GM12878 (cell line): ENCODE results near the gene LKAAEAR1. TPM values are rescaled to one million over a fixed set of nuclear protein-coding genes. Genes with fewer than 3 reads are reported as not detected.

Source experiments
- ATAC-seq: fragments of 200-7000 bp; cut with Tn5 transposase; 3 replicates; pipeline ENCODE4 v1.9.1; 2020; ENCODE audit warnings: mild to moderate bottlenecking, moderate library complexity
- Bru-seq: library from RNA; stranded (reverse); fragments of 400-500 nt; gene quantifications from one replicate; lab custom pipeline; 2021; lab: Mats Ljungman, UMichigan
- BruChase-seq, 2 experiments: library from RNA; stranded (reverse); fragments of 400-500 nt; gene quantifications; one replicate each; lab custom pipeline; 2021; lab: Mats Ljungman, UMichigan
- BruUV-seq: library from RNA; stranded (reverse); fragments of 400-500 nt; replicated peaks from 2 replicates; lab custom pipeline; 2021; lab: Mats Ljungman, UMichigan
- CTCF ChIA-PET: fragments of 300-600 bp; sonication (Branson Sonifier 250); formaldehyde crosslinking; extraction: SDS; loops from one replicate; lab custom pipeline; 2021; ENCODE audit warnings: inconsistent platforms; lab: Yijun Ruan, JAX
- POLR2A ChIA-PET: fragments of 350-600 bp; formaldehyde crosslinking; extraction: SDS; loops from one replicate; lab custom pipeline; 2021; ENCODE audit warnings: inconsistent platforms; lab: Charles Lee
- RAD21 ChIA-PET: fragments of 300-600 bp; sonication (Branson Sonifier 250); formaldehyde crosslinking; loops from one replicate; lab custom pipeline; 2023; ENCODE audit warnings: antibody characterized with exemption; ENCODE audit not compliant: unreplicated experiment; lab: Charles Lee
- SMC1A ChIA-PET: fragments of 300-600 bp; sonication (Branson Sonifier 250); formaldehyde crosslinking; loops from one replicate; lab custom pipeline; 2023; ENCODE audit not compliant: unreplicated experiment, uncharacterized antibody; lab: Charles Lee
- DNase-seq: peaks from one replicate; pipeline ENCODE4 v3.0.0-alpha.2; 2011; ENCODE audit warnings: low read depth, low spot score
- FAIRE-seq: peaks from 3 replicates; lab custom pipeline; 2011; peaks lifted over from hg19 to GRCh38; lab: Jason Lieb, UNC
- H2AFZ ChIP-seq: 2 replicates; pipeline ENCODE4 v1.6.0; 2011; ENCODE audit warnings: low read depth, low read length, control low read depth; ENCODE audit not compliant: control insufficient read depth
- H3K27ac ChIP-seq: 2 replicates; pipeline ENCODE4 v1.5.1; 2011; ENCODE audit warnings: control low read depth; ENCODE audit not compliant: control insufficient read depth, insufficient read depth
- H3K27me3 ChIP-seq, 2 experiments: replicated peaks in 1 of 2; 2 replicates each; pipeline versions ENCODE4 v1.6.0 to v1.6.1; 2011; ENCODE audit warnings: low read length in 1 of 2; ENCODE audit not compliant: control insufficient read depth in 2 of 2, insufficient read depth in 2 of 2
- H3K36me3 ChIP-seq, 2 experiments: 2 replicates each; pipeline ENCODE4 v1.5.1; 2011; ENCODE audit warnings: low read length in 1 of 2; ENCODE audit not compliant: control insufficient read depth in 2 of 2, insufficient read depth in 2 of 2
- H3K4me1 ChIP-seq: 2 replicates; pipeline ENCODE4 v1.6.1; 2011; ENCODE audit warnings: mild to moderate bottlenecking, low read length, moderate library complexity, mixed read lengths; ENCODE audit not compliant: control insufficient read depth, insufficient read depth
- H3K4me2 ChIP-seq: 2 replicates; pipeline ENCODE4 v1.6.0; 2011; ENCODE audit warnings: control low read depth; ENCODE audit not compliant: control insufficient read depth, insufficient read depth
- H3K4me3 ChIP-seq: fragments of 200-600 bp; sonication (generic); 2 replicates; pipeline ENCODE4 v1.5.1; 2016
- H3K79me2 ChIP-seq: 2 replicates; pipeline ENCODE4 v1.6.0; 2011; ENCODE audit warnings: low read length; ENCODE audit not compliant: control insufficient read depth, insufficient read depth
- H3K9ac ChIP-seq: 2 replicates; pipeline ENCODE4 v1.8.0; 2011; ENCODE audit warnings: low read length, control low read depth, mixed read lengths; ENCODE audit not compliant: control insufficient read depth, insufficient read depth
- H3K9me3 ChIP-seq: replicated peaks from 3 replicates; pipeline ENCODE4 v1.5.1; 2011; ENCODE audit warnings: mild to moderate bottlenecking, low read length; ENCODE audit not compliant: control insufficient read depth, insufficient read depth
- H4K20me1 ChIP-seq: 2 replicates; pipeline ENCODE4 v1.6.0; 2011; ENCODE audit not compliant: control insufficient read depth, insufficient read depth
- BHLHE40 ChIP-seq, 2 experiments: fragments of 450-650 bp in 1 of 2; IDR thresholded peaks; 2 replicates each; pipeline ENCODE4 v1.6.1; 2011 to 2017; ENCODE audit warnings: low read depth in 2 of 2, borderline replicate concordance in 1 of 2, improper control_type of control experiment in 1 of 2, low read length in 1 of 2, mild to moderate bottlenecking in 1 of 2
- CHD1 ChIP-seq: IDR thresholded peaks from 2 replicates; pipeline ENCODE4 v1.6.1; 2012; ENCODE audit warnings: low read depth, low read length, improper control_type of control experiment
- E2F8 ChIP-seq: fragments of 450-650 bp; IDR thresholded peaks from 2 replicates; pipeline ENCODE4 v1.6.1; 2018; ENCODE audit warnings: mild to moderate bottlenecking, low read depth, moderate library complexity; ENCODE audit not compliant: partially characterized antibody
- HDAC6 ChIP-seq: fragments of 200-600 bp; sonication (generic); IDR thresholded peaks from one replicate; pipeline ENCODE4 v1.8.0; 2017; ENCODE audit warnings: antibody characterized with exemption; ENCODE audit not compliant: unreplicated experiment
- LARP7 ChIP-seq: fragments of 450-650 bp; IDR thresholded peaks from 2 replicates; pipeline ENCODE4 v1.6.1; 2017; ENCODE audit warnings: mild to moderate bottlenecking
- MTA2 ChIP-seq: fragments of 450-650 bp; IDR thresholded peaks from 2 replicates; pipeline ENCODE4 v1.6.1; 2016; ENCODE audit warnings: low read depth, mild to moderate bottlenecking, moderate library complexity
- NFYB ChIP-seq: IDR thresholded peaks from 2 replicates; pipeline ENCODE4 v1.6.1; 2011; ENCODE audit warnings: low read depth, mild to moderate bottlenecking, low read length, improper control_type of control experiment, moderate library complexity; ENCODE audit not compliant: insufficient read depth
- POLR2A ChIP-seq: IDR thresholded peaks from 2 replicates; pipeline ENCODE4 v1.6.1; 2011; ENCODE audit warnings: low read depth, mild to moderate bottlenecking, low read length
- SUZ12 ChIP-seq: fragments of 200-600 bp; sonication (generic); IDR thresholded peaks from one replicate; pipeline ENCODE4 v1.6.1; 2018; ENCODE audit warnings: antibody characterized with exemption, mild to moderate bottlenecking; ENCODE audit not compliant: unreplicated experiment
- TCF12 ChIP-seq: IDR thresholded peaks from 2 replicates; pipeline ENCODE4 v1.6.1; 2011; ENCODE audit warnings: low read depth, mild to moderate bottlenecking, low read length
- YBX1 ChIP-seq: fragments of 450-650 bp; IDR thresholded peaks from 2 replicates; pipeline ENCODE4 v1.6.1; 2016; ENCODE audit warnings: antibody characterized with exemption
- YY1 ChIP-seq: IDR thresholded peaks from 2 replicates; pipeline ENCODE4 v1.6.1; 2011; ENCODE audit warnings: low read depth, mild to moderate bottlenecking, low read length
- ZNF207 ChIP-seq: fragments of 450-650 bp; IDR thresholded peaks from 2 replicates; pipeline ENCODE4 v1.6.1; 2014; ENCODE audit warnings: antibody characterized with exemption, mild to moderate bottlenecking, borderline replicate concordance
- WGBS: methylation state at CpG from one replicate; pipeline ENCODE4 v1.1.6; 2016; ENCODE audit warnings: low lambda C conversion rate; ENCODE audit not compliant: insufficient replicate concordance, insufficient coverage; ENCODE audit errors: missing lambda C conversion rate; 5-methylcytosine and 5-hydroxymethylcytosine counted together
- in situ Hi-C: fragments of 300-500 bp; cut with MboI; formaldehyde crosslinking; loops from 9 replicates; pipeline ENCODE4 v1.14.3; 2018; ENCODE audit warnings: mixed read lengths
- intact Hi-C: fragments of 100-400 bp; cut with micrococcal nuclease; formaldehyde crosslinking; loops from one replicate; pipeline ENCODE4 v1.14.2; 2022; ENCODE audit not compliant: unreplicated experiment
- long read RNA-seq, 2 experiments: library from polyadenylated mRNA; unstranded; transcript quantifications; one replicate each; pipeline ENCODE4 v2.0.0, GENCODE V29; 2019 to 2020
- polyA minus RNA-seq, 3 experiments: library from RNA; depleted of rRNA, polyadenylated mRNA; stranded (reverse); fragments of >200 nt; gene quantifications; 2 replicates each; pipeline ENCODE4 v1.2.3, GENCODE V29; 2011
- polyA plus RNA-seq, 11 experiments: library from polyadenylated mRNA; depleted of rRNA in 4 of 11; unstranded in 6 of 11; stranded (reverse) in 5 of 11; fragments of >200 nt; fragmentation: Nextera tagmentation in 4 of 11; fragmentation: Illumina TruSeq in 1 of 11; extraction: Ambion mirVana in 4 of 11; extraction: Trizol in 1 of 11; gene quantifications; 1 replicate in 1 of 11; 2 replicates in 10 of 11; pipeline versions ENCODE4 v1.2.1 to v1.2.3, GENCODE V29; 2011 to 2016; ENCODE audit warnings: inconsistent platforms in 2 of 11, missing spikeins in 2 of 11, low read depth in 1 of 11
- total RNA-seq, 4 experiments: library from RNA; depleted of rRNA in 3 of 4; stranded (reverse); fragments of >200 nt in 3 of 4; fragmentation: Illumina TruSeq in 1 of 4; extraction: Trizol in 1 of 4; gene quantifications; 2 replicates each; pipeline versions ENCODE4 v1.2.1 to v1.2.3, GENCODE V29; 2013 to 2021

The LKAAEAR1 gene
- not detected in 2 replicates for total RNA-seq (2013; cell fraction: nucleolus; rRNA removed)
- total RNA-seq (2014; rRNA removed): not detected in 2 replicates
- total RNA-seq (2014; rRNA removed; fragmentation: Illumina TruSeq; extraction: Trizol): not detected in 2 replicates
- total RNA-seq (2021): not detected in 2 replicates
- polyA plus RNA-seq (2011; ENCODE audit: low read depth): not detected
- not detected in 2 replicates for polyA plus RNA-seq (2011; rRNA removed)
- polyA plus RNA-seq (2011; cell fraction: cytosol; rRNA removed): not detected in 2 replicates
- polyA plus RNA-seq (2011; cell fraction: nucleus; rRNA removed): not detected in 2 replicates
- polyA plus RNA-seq (2012): not detected in 2 replicates
- not detected in 2 replicates for polyA plus RNA-seq (2014; fragmentation: Illumina TruSeq; extraction: Trizol)
- polyA plus RNA-seq (2014; fragmentation: Nextera tagmentation; extraction: Ambion mirVana): not detected
- polyA plus RNA-seq (2014; rRNA removed): not detected in 2 replicates
- not detected for polyA plus RNA-seq (2016; fragmentation: Nextera tagmentation; extraction: Ambion mirVana)
- not detected in 2 replicates for polyA minus RNA-seq (2011; rRNA and poly(A)+ RNA removed)
- not detected in 2 replicates for polyA minus RNA-seq (2011; cell fraction: cytosol; rRNA and poly(A)+ RNA removed)
- not detected in 2 replicates for polyA minus RNA-seq (2011; cell fraction: nucleus; rRNA and poly(A)+ RNA removed)
- not detected for Bru-seq, nascent RNA
- not detected for BruChase-seq, experiment 1, labeled RNA remaining after a 6-hour chase
- not detected for BruChase-seq, experiment 2, labeled RNA remaining after a 2-hour chase
- long read RNA-seq, experiment 1: 0 reads
- long read RNA-seq, experiment 2: 0 reads

GRCh38 chr20:64083804-64084684, at the start of gene LKAAEAR1:
Gene LKAAEAR1 (minus strand): TSS chr20:64084398. CDS start chr20:64084219, 179 bp downstream.
- Histone ChIP-seq H3K4me1 (peaks cover 10% of the 10 kb centered on the region), H3K79me2 (peaks cover 1% of the 10 kb centered on the region; the same call in 1 of the 2 replicates), H3K27ac (no peak within 1 kb of the TSS)
- in situ Hi-C loops: no loop called here
- ChIA-PET RAD21 (interaction anchor here (0.8 to 6.7 kb wide), 10 partner anchors 16 to 104 kb away, joined by 3 to 67 read pairs (median 5); partner anchors contain the start of genes SAMD10 and TCEA2), CTCF (interaction anchor here (0.6 to 3.5 kb wide), 10 partner anchors 15 to 168 kb away, joined by 3 to 65 read pairs (median 6); partner anchors contain the start of gene NPBWR2)
- ATAC-seq: no peak
- TF ChIP-seq SUZ12: peak; percentile 82
- no peak for TF ChIP-seq MTA2
- TF ChIP-seq POLR2A: peak; percentile 43; the same call in 1 of the 2 replicates
- TF ChIP-seq LARP7: peak; percentile 45; the same call in 1 of the 2 replicates
- no peak for TF ChIP-seq TCF12
- no peak for TF ChIP-seq CHD1
- peak; percentile 27; the same call in 1 of the 2 replicates for TF ChIP-seq YY1
- TF ChIP-seq YBX1: no peak
- TF ChIP-seq ZNF207: no peak
- 0 out of 4 replicates have a peak, but pooled peaks of 1 of the 2 experiments have one; percentile 0 for TF ChIP-seq BHLHE40 (IDR thresholded peaks at IDR 0.05; ENCODE audit: borderline replicate concordance in 1 of 2, low read depth in 2 of 2, low read length in 1 of 2)
- TF ChIP-seq E2F8: no peak
- TF ChIP-seq HDAC6: peak; percentile 64
- TF ChIP-seq NFYB: no peak
- TF ChIP-seq, all 136 proteins: peak for 6
- Histone ChIP-seq H3K4me3 (peak within 1 kb of the TSS; percentile 57; the same call in 1 of the 2 replicates), H3K4me2 (peak within 1 kb of the TSS; percentile 86), H3K9ac (no peak within 1 kb of the TSS), H3K27me3 (peaks cover 2 to 7% of the 10 kb centered on the region in 2 experiments; a peak in 2 of 4 replicates), H3K36me3 (no peaks in the 10 kb centered on the region), H3K9me3 (peaks cover 7% of the 10 kb centered on the region; the same call in 1 of the 3 replicates), H4K20me1 (no peaks in the 10 kb centered on the region), H2AFZ (peak within 1 kb of the TSS; percentile 28)
- 6% methylated on average over 69 of the region's 86 CpGs for WGBS
- ChIA-PET POLR2A (interaction anchor here (0.7 to 2.4 kb wide), 2 partner anchors 32 to 36 kb away, joined by 3 to 12 read pairs; no protein-coding TSS in a partner anchor), SMC1A (interaction anchor here (0.7 to 1.9 kb wide), 6 partner anchors 23 to 172 kb away, joined by 3 to 13 read pairs (median 4); partner anchors contain the start of gene NPBWR2)
- no TSS peak for BruUV-seq
- no peak for FAIRE-seq
- no peak for DNase-seq
- intact Hi-C loops: loop anchor here (1.0 kb wide), 1 partner anchor 36 kb away; no protein-coding TSS in a partner anchor
